HG03442 (cell line): ENCODE measurements around the gene EFR3B.

Source experiments
- ATAC-seq: cut with Tn5 transposase; IDR thresholded peaks from one replicate; pipeline ENCODE4 v1.9.1; 2021; ENCODE audit warnings: mild to moderate bottlenecking, moderate library complexity; ENCODE audit not compliant: unreplicated experiment

EFR3B gene

DNA sequence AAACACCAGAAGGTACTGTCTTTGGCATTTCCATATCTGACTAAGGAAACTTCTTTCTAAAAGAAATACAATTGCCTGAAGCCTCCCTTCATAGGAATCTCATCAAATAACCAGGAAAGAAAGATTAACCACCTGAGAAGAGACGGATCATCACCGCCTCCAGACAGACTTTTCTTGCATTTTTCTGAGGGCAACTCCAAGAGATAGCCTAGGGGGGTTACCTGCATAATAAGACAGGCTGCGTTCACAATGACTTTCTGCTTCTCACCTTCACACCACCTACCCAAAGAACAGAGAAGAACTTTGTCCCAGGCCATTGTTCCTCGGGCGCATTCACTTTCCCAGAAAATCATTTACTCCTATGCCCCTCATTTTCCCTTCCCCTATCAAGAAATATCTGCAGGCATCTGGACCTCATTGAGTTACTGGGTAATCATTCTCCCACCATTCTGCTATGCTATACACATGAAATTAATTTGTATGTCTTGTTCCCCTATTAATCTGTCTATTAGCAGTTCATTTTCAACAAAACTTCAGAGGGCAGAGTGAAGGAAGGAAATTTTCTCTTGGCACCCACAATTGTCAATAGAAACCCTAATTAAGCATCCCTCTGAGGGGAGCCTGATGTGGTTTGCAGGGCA lies 134.8 kb downstream of the EFR3B start:
- ATAC-seq, result no peak

DNA sequence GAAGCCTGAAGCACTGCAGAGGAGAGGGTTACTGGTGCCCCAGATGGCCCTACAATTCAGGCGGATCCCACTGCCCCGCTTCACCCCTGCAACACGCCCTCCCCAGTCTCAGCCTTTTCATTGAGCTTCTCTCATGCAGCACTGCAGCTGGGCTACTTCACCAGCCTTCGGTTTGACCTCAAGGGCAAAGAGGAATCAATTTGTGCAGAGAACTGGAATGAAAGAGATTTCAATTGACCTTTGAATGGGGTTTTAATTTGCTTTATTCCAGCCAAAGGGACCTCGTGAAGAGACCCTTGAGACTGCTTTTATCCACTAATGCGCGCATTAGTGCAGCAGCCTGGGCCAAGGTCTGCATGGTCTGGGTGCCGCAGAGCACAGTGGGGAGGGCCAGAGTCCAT lies 135.3 kb downstream of the EFR3B start:
- ATAC-seq, result no peak

DNA sequence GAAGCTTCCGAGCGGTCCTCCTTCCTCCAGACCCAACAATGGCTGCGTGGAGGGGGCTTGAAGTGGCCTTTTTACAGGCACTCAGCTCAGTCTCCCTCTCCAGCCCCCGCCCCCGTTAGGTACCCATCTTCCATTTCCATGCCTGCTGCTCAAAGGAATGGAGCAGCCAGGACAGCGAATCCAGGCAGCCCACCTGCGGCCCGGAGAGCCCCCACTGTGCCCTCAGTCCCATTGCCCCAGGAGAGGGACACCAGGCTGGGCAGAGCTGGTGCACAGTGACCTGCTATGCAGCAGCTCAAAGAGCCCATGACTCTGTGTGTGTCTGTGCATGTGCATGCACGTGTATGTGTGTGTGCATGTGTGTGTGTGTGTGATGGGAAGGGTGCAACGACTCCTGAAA lies 137.1 kb downstream of the EFR3B start:
- ATAC-seq, result no peak

DNA sequence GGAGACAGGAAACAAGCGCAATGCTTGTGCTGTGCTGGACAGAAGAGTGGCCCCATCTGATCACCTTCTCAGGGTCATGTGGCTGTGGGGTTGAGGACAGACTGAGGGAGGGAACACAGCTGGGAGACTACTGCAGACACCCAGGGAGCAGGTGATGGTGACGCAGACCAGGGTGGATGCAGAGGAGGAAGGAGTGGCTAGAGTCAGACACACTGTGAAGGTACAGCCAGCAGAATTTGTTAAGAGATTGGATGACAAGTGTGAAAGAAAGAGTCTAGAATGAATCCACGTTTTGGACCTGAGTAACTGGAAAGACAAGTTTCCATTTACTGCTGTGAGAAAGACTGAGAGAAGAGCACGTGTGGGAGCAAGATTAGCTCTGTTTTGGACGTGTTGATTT lies 142.4 kb downstream of the EFR3B start:
- ATAC-seq, result no peak

DNA sequence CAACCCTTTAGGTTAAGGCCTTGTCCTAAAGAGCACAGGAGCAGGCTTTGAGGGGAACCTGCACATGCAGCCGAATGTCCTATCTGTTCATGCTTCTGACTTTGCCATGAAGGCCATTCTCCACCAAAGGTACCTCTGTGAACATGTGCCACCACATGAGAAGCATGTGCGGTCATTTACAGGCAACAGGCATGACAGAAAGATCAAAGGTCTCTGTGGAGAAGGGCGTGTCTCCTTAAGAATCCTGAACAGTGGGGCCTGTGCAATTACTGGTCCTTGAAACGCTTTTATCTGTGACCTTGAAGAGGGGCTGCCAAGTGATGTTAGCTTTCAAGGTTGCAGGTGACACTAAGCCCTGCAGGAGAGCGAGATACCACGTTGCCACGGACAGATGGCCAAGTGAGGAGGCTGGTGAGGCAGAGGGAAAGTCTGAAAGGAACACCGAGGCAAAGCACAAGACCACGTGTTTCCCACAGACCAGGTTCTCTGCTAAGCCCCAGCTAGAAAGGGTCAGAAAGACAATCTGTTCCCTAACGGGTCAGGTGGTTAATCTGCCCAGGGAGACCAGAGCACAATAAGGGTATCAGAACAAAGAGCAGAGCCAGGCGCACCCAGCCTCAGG lies 146.0 kb downstream of the EFR3B start:
- ATAC-seq, result no peak

DNA sequence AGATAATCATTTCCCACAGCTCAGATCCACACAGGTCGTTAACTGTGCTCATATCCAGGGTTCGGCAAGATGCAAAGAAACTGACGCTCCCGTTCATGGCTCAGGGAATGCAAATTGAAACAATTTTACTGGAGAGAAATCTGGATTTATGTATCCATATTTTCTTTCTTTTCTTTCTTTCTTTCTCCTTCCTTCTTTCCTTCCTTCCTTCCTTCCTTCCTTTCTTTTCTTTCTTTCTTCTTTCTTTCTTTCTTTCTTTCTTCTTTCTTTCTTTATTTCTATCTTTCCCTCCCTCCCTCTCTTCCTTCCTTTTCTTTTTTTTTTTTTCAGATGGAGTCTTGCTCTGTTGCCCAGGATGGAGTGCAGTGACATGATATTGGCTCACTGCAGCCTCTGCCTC lies 146.5 kb downstream of the EFR3B start:
- ATAC-seq, result no peak

DNA sequence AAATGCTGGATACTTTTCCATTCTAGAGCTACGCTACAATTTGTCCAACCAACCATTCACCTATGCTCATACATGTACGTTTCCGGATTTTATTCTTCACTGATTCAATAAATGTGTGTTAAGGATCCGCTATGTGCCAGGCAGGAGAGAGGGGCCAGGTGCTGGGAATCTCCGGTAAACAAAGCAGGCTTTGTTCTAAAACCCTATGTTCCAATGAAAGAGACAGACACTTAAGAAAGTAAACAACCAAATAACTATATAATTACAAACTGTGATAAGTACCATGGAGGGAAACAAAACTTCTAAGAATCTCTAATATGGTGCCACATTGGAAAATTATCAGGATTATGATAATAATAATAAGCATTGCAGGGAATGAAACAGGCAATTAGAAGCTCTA lies 148.7 kb downstream of the EFR3B start:
- no peak for ATAC-seq

DNA sequence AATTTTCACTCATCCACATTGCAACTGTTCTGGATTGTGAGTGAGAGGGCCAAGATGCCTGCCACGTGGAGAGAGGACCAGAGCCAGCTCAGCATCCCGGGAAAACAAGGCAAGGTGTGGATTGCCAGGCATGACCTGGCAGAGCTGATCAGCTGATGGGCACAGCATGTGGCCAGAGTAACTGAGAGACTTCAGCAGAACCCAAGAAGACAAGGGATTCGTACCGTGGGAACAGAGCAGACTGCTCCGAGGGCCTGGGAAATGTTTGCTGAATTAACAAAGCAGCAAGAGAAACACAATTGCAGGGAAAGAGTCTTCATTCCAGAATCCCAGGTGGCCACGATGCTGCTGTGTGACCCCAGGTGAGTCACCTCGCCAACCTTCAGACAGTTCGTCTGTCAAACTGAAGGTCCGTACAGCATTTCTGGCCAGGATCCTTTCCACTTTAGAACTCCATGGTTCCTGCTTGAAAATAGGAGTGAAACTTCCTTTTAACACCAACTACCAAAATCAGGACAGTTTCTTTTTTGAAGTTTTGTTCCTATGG lies 152.8 kb downstream of the EFR3B start:
- no peak for ATAC-seq

DNA sequence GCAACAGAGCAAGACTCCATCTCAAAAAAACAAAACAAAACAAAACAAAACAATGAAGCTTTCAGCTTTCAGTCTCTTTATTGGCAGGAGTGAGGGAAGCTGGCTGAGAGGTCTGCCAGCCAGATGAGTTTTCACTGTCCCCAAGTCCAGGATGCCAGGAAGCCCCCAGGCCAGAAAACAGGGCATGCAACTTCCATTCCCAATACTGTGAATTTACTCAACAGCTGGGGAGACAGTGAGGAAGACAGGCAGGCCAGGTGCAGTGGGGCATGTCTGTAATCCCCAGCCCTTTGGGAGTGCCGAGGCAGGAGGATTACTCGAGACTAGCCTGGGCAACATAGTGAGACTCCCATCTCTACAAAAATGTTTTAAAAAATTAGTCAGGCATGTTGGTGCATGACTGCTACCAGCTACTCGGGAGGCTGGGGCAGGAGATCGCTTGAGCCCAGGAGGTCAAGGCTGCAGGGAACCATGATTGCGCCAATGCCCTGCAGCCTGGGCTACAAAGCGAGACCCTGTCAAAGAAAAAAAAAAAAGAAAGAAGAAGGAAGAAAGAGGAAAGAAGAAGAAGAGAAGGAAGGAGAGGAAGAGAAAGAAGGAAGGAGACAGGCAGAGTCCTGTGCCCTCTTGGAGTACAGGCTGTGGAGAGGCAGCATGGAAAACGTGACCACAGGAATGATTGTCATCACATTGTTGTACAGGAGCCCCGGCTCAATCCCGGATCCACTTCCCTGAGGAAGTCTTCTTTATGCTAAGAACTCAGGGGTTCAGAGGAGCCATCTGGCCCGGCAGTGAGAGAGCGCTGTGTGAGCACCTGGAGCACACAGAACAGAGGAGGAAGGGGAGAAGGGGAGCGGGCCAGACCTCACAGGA lies 155.7 kb downstream of the EFR3B start:
- ATAC-seq, result no peak

DNA sequence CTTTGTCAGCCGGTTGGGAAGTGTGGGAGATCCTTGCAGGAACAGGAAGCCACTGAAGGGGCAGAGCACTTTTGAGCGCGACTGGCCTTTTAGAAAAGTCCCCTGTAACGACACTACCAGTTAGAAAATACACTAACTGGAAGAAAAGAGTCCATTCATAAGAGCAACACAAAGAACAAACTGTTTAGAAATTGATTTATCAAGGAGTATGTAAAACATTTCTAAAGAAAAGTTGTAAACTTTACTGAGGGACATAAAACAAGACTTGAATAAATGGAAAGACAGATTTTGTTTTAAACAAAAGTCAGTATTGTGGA lies 156.3 kb downstream of the EFR3B start:
- no peak for ATAC-seq

DNA sequence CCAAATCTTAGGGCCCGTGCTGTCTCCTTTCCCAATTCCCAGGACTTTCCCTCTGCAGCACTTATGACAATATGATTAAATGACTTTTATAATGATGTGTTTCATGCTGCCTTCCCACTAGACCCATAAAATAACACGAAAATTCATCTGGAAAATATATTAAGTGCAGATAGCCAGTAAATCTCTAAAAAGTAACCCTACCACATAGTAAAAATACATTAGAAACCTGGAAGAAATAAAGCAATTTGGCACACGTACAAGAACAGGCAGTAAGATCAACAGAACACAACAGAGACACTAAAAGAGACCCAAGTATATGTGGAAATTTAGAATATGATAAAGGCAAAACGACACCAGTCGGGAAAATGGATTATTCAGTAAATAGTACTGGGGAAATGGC lies 156.7 kb downstream of the EFR3B start:
- ATAC-seq, result no peak

DNA sequence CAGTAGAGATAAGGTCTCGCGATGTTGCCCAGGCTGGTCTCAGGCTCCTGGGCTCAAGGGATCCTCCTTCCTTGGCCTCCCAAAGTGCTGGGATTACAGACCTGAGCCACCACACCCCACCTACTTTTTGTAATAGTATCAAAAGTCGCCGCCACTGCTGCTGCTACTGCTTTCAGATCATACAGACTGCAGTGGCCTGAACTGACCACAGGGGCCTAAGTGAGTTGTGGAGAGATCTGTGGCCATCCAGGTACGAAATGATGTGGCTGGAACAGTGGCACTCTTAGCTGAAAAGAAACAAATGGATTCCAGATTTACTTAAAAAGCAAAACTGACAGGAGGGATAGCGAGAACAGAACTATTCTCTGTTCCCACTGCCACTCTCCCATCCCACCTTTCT lies 159.4 kb downstream of the EFR3B start:
- ATAC-seq, result no peak

DNA sequence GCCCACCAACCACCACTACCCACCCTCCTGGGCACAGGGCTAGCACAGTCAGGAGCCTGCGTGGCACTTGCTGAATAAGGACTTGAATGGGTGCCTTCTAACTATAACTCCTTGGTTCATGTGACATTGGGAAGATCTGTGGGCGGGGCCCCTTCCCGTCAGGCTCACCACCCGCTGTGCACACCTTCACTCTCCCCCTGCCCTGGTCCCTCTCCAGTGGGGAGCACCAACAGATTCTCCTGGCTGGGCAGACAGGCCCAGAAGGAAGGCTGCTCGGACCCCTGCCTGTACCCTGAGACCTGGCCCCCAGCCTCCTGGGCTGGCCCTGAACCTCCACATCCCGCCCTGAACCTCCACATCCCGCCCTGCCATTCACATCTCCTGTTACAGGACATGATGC lies 159.9 kb downstream of the EFR3B start:
- ATAC-seq, result no peak

DNA sequence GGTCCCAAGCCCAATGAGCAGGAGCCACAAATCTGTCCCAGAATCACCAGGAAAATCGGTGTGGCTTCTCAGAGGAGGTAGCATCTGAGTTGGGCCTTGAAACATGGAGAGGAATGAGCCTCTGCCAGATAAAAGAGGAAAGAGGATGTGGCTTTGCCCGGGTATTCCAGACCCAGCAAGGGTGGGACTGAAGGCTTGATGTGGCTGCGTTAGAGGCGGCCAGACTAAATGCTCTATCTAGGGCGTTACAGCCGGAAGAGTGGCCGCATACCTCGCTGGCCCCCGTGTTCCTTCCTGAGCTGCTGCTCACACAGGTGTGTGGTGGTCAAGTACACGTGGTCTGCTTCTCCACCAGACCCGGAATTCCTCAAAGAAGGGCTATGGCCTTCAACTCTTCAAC lies 160.4 kb downstream of the EFR3B start:
- ATAC-seq, result no peak

DNA sequence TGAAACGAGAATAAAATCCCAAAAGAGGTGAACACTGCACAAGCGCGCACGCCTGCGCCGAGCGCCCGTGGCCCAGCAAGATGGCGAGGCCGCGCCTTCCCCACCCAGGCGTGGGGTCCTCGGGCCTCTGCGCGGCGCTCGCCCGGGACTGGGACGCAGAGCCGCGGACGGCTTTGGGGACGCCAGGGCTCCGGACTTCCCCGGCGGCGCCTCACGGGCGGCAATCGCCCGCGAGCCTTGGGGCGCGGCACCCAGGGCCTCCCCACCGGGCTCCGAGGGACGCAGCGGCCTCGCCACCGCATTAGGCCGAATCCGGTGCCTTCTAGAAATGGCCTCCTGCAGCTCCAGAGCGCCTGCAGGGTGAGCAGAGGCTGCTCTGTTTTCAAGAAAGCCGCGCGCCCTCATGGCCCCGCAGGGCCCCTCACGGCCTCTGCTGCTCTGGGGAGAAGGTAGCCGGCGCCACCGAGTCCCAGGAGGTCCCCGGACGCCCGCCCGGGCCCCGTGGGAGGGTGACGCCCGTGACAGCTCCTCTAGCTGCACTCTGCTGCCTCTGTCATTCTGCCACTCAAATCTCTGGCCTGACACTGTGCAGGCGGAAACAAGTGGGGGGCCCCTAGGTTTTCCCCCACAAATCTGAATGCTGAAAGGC lies 162.4 kb downstream of the EFR3B start:
- peak; percentile 46 for ATAC-seq

DNA sequence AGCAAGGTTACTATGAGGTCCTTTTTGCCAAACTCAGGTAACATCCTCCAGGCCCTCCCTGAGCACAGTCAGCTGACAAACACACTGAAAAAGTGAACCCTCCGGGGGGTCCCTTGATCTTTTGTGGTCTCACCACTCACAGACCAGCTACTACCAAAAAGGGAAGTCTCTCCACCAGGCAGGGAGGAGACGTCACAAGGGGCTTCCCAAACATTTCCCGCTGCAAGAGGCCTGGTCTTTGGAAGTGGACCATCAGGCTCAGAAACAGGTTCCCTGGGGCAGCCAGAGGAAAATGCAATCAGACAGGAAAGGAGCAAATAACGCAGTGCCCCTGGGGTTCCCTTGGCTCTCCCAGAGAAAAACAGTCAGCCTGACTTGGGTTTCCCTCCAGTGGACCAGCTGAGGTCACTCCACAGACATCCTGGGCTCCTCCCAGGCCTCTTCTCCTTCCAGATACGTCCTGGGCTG lies 165.2 kb downstream of the EFR3B start:
- ATAC-seq, result no peak
